IPS-NIHi7 (cell line): ENCODE measurements around the gene NELL2.
"Not testable (repeated sequence)": the region's sequence is repeated elsewhere in the genome, so short reads cannot be mapped to it uniquely, and the experiment has no call there.

Experiments used
- DNase-seq: peaks from one replicate; pipeline ENCODE4 v3.0.0; 2012; ENCODE audit warnings: mixed read lengths; ENCODE audit errors: extremely low spot score

Gene NELL2

GRCh38 chr12:44847888-44848702, 28.0 kb downstream of the NELL2 start:
- no peak for DNase-seq

- no peak for DNase-seq
These were observed 28.7 kb downstream of the NELL2 start for GRCh38 chr12:44847403-44847802.

- DNase-seq = no peak
These were observed 29.3 kb downstream of the NELL2 start for GRCh38 chr12:44846826-44847225.

GRCh38 chr12:44842669-44843068, 33.4 kb downstream of the NELL2 start:
- no peak for DNase-seq

- DNase-seq = no peak
These were observed 36.3 kb downstream of the NELL2 start for GRCh38 chr12:44839785-44840184.

- no peak for DNase-seq
These were observed 38.9 kb downstream of the NELL2 start for GRCh38 chr12:44837114-44837755.

GRCh38 chr12:44835641-44836379, 40.3 kb downstream of the NELL2 start:
- DNase-seq = no peak

- DNase-seq = not testable (repeated sequence)
These were observed 41.1 kb downstream of the NELL2 start for GRCh38 chr12:44834996-44835395.

- DNase-seq = no peak
These were observed 42.6 kb downstream of the NELL2 start for GRCh38 chr12:44833561-44833960.

- DNase-seq = no peak
These were observed 45.5 kb downstream of the NELL2 start for GRCh38 chr12:44830566-44831055.

GRCh38 chr12:44829045-44829444, 47.1 kb downstream of the NELL2 start:
- no peak for DNase-seq

- no peak for DNase-seq
These were observed 48.2 kb downstream of the NELL2 start for GRCh38 chr12:44827832-44828438.

- not testable (repeated sequence) for DNase-seq
These were observed 54.4 kb downstream of the NELL2 start for GRCh38 chr12:44821702-44822101.

GRCh38 chr12:44819884-44820283, 56.2 kb downstream of the NELL2 start:
- DNase-seq = no peak

- DNase-seq = peak; percentile 15
These were observed 58.4 kb downstream of the NELL2 start for GRCh38 chr12:44817687-44818086.

GRCh38 chr12:44816446-44817017, 59.6 kb downstream of the NELL2 start:
- DNase-seq = no peak

GRCh38 chr12:44812062-44812461, 64.1 kb downstream of the NELL2 start:
- DNase-seq = peak; percentile 15

- DNase-seq = no peak
These were observed 72.0 kb downstream of the NELL2 start for GRCh38 chr12:44804068-44804467.

- DNase-seq = no peak
These were observed 80.1 kb downstream of the NELL2 start for GRCh38 chr12:44795970-44796369.

GRCh38 chr12:44788731-44789130, 87.4 kb downstream of the NELL2 start:
- no peak for DNase-seq

GRCh38 chr12:44780221-44780790, 95.8 kb downstream of the NELL2 start:
- no peak for DNase-seq
